GM21367 (cell line): ENCODE data around the gene PROSER2.

Source experiments
- ATAC-seq: cut with Tn5 transposase; IDR thresholded peaks from one replicate; pipeline ENCODE4 v1.9.1; 2021; ENCODE audit not compliant: unreplicated experiment

PROSER2 gene

GRCh38 chr10:11799736-11800080 lies 23.4 kb upstream of the PROSER2 start:
- no peak for ATAC-seq

GRCh38 chr10:11804336-11804735 lies 18.8 kb upstream of the PROSER2 start:
- ATAC-seq: no peak

- no peak for ATAC-seq
Observed at GRCh38 chr10:11805792-11806191, 17.4 kb upstream of the PROSER2 start.

GRCh38 chr10:11806706-11807105 lies 16.4 kb upstream of the PROSER2 start:
- no peak for ATAC-seq

- no peak for ATAC-seq
Observed at GRCh38 chr10:11808808-11809207, 14.3 kb upstream of the PROSER2 start.

- ATAC-seq: no peak
Observed at GRCh38 chr10:11810313-11810766, 12.8 kb upstream of the PROSER2 start.

- ATAC-seq: no peak
Observed at GRCh38 chr10:11810973-11811372, 12.2 kb upstream of the PROSER2 start.

- no peak for ATAC-seq
Observed at GRCh38 chr10:11813177-11813576, 10.0 kb upstream of the PROSER2 start.

- no peak for ATAC-seq
Observed at GRCh38 chr10:11813855-11814567, 9.1 kb upstream of the PROSER2 start.

- no peak for ATAC-seq
Observed at GRCh38 chr10:11819027-11819426, 4.1 kb upstream of the PROSER2 start.

GRCh38 chr10:11822026-11822756 lies 965 bp upstream of the PROSER2 start:
- ATAC-seq: no peak

GRCh38 chr10:11822809-11823121 lies 391 bp upstream of the PROSER2 start:
- no peak for ATAC-seq

- no peak for ATAC-seq
Observed at GRCh38 chr10:11823989-11824346, 812 bp downstream of the PROSER2 start.

- no peak for ATAC-seq
Observed at GRCh38 chr10:11824376-11824775, 1.2 kb downstream of the PROSER2 start.

- no peak for ATAC-seq
Observed at GRCh38 chr10:11824825-11825224, 1.7 kb downstream of the PROSER2 start.

GRCh38 chr10:11825796-11826414 lies 2.7 kb downstream of the PROSER2 start:
- ATAC-seq: no peak

- no peak for ATAC-seq
Observed at GRCh38 chr10:11827006-11827405, 3.9 kb downstream of the PROSER2 start.

GRCh38 chr10:11827414-11827813 lies 4.3 kb downstream of the PROSER2 start:
- no peak for ATAC-seq

- no peak for ATAC-seq
Observed at GRCh38 chr10:11828682-11829284, 5.6 kb downstream of the PROSER2 start.

- no peak for ATAC-seq
Observed at GRCh38 chr10:11830836-11831519, 7.8 kb downstream of the PROSER2 start.

- ATAC-seq: no peak
Observed at GRCh38 chr10:11831520-11831951, 8.4 kb downstream of the PROSER2 start.
